GM23338 (cell line): ENCODE results near the gene ZNF614. TPM values are rescaled to one million over a fixed set of nuclear protein-coding genes. Genes with fewer than 3 reads are reported as not detected.

Source experiments
- ATAC-seq: fragments of 200-7000 bp; cut with Tn5 transposase; 3 replicates; pipeline ENCODE4 v1.9.1; 2020
- DNase-seq: peaks from one replicate; pipeline ENCODE4 v3.0.0-alpha.2; 2015; ENCODE audit warnings: low spot score
- H2AFZ ChIP-seq: fragments of 200-600 bp; sonication (generic); 2 replicates; pipeline ENCODE4 v1.8.0; 2016; ENCODE audit warnings: antibody characterized with exemption, mild to moderate bottlenecking, moderate library complexity
- H3F3A ChIP-seq: fragments of 200-600 bp; sonication (generic); replicated peaks from 2 replicates; pipeline ENCODE4 v1.8.0; 2017; ENCODE audit warnings: antibody characterized with exemption, mixed run types, low read depth
- H3K27ac ChIP-seq: fragments of 200-600 bp; sonication (generic); 2 replicates; pipeline ENCODE4 v1.6.1; 2016; ENCODE audit warnings: low read depth
- H3K27me3 ChIP-seq: fragments of 200-600 bp; sonication (generic); 2 replicates; pipeline ENCODE4 v1.8.0; 2016; ENCODE audit warnings: mild to moderate bottlenecking, mixed run types, moderate library complexity; ENCODE audit not compliant: insufficient read depth
- H3K36me3 ChIP-seq: fragments of 200-600 bp; sonication (generic); 2 replicates; pipeline ENCODE4 v1.8.0; 2016; ENCODE audit warnings: mild to moderate bottlenecking; ENCODE audit not compliant: insufficient read depth
- H3K4me1 ChIP-seq: fragments of 200-600 bp; sonication (generic); 2 replicates; pipeline ENCODE4 v1.8.0; 2016; ENCODE audit warnings: mild to moderate bottlenecking, moderate library complexity; ENCODE audit not compliant: insufficient read depth
- H3K4me2 ChIP-seq: fragments of 200-600 bp; sonication (generic); 2 replicates; pipeline ENCODE4 v1.7.1; 2017; ENCODE audit warnings: mixed run types
- H3K4me3 ChIP-seq: fragments of 200-600 bp; sonication (generic); 2 replicates; pipeline ENCODE4 v1.6.1; 2016; ENCODE audit warnings: mixed run types
- H3K79me2 ChIP-seq: fragments of 200-600 bp; sonication (generic); replicated peaks from 2 replicates; pipeline ENCODE4 v1.8.0; 2017; ENCODE audit warnings: mild to moderate bottlenecking; ENCODE audit not compliant: insufficient read depth
- H3K9me2 ChIP-seq: fragments of 200-600 bp; sonication (generic); 2 replicates; pipeline ENCODE4 v1.8.0; 2017; ENCODE audit not compliant: insufficient read depth
- H4K20me1 ChIP-seq: fragments of 200-600 bp; sonication (generic); replicated peaks from 2 replicates; pipeline ENCODE4 v1.8.0; 2017; ENCODE audit warnings: mild to moderate bottlenecking; ENCODE audit not compliant: insufficient read depth
- H3K27ac Mint-ChIP-seq: 2 replicates; pipeline ENCODE4 v1.8.0; 2020; ENCODE audit warnings: inconsistent platforms, mild to moderate bottlenecking, moderate library complexity, mixed read lengths
- H3K27me3 Mint-ChIP-seq: 3 replicates; pipeline ENCODE4 v1.8.0; 2022; ENCODE audit warnings: low read depth, mild to moderate bottlenecking, moderate library complexity, mixed read lengths, inconsistent platforms; ENCODE audit not compliant: insufficient read depth, poor library complexity
- H3K36me3 Mint-ChIP-seq: 3 replicates; pipeline ENCODE4 v1.8.0; 2021; ENCODE audit warnings: low read depth, mild to moderate bottlenecking, inconsistent platforms, moderate library complexity, mixed read lengths
- H3K4me1 Mint-ChIP-seq: 3 replicates; pipeline ENCODE4 v1.8.0; 2020; ENCODE audit warnings: mild to moderate bottlenecking, inconsistent platforms, mixed read lengths
- H3K4me3 Mint-ChIP-seq: 3 replicates; pipeline ENCODE4 v1.8.0; 2021; ENCODE audit warnings: moderate library complexity, mild to moderate bottlenecking, inconsistent platforms, mixed read lengths
- H3K9me3 Mint-ChIP-seq: 3 replicates; pipeline ENCODE4 v1.8.0; 2020; ENCODE audit warnings: moderate library complexity, mild to moderate bottlenecking, inconsistent platforms, mixed read lengths
- EZH2 ChIP-seq: fragments of 200-600 bp; sonication (generic); IDR thresholded peaks from one replicate; pipeline ENCODE4 v1.8.0; 2017; ENCODE audit warnings: antibody characterized with exemption, mild to moderate bottlenecking, low read depth; ENCODE audit not compliant: unreplicated experiment
- NANOG ChIP-seq: IDR thresholded peaks from 2 replicates; pipeline ENCODE4 v1.6.1; 2016; ENCODE audit warnings: antibody characterized with exemption, borderline replicate concordance
- POLR2AphosphoS5 ChIP-seq: IDR thresholded peaks from 2 replicates; pipeline ENCODE4 v1.6.1; 2016; ENCODE audit warnings: antibody characterized with exemption, low read depth
- REST ChIP-seq: IDR thresholded peaks from one replicate; pipeline ENCODE4 v1.6.1; 2018; ENCODE audit warnings: antibody characterized with exemption; ENCODE audit not compliant: unreplicated experiment
- STAT1 ChIP-seq: IDR thresholded peaks from one replicate; pipeline ENCODE4 v1.6.1; 2016; ENCODE audit warnings: antibody characterized with exemption; ENCODE audit not compliant: unreplicated experiment
- ZNF331 ChIP-seq: fragments of 250-450 bp; sonication (Bioruptor Pico); IDR thresholded peaks from 2 replicates; pipeline ENCODE4 v1.5.0; 2020; ENCODE audit warnings: low read depth, mild to moderate bottlenecking, moderate library complexity
- ZNF462 ChIP-seq: fragments of 250-450 bp; sonication (Bioruptor Pico); IDR thresholded peaks from 2 replicates; pipeline ENCODE4 v1.5.0; 2020; ENCODE audit warnings: mild to moderate bottlenecking, moderate library complexity
- polyA plus RNA-seq: library from polyadenylated mRNA; unstranded; fragments of >200 nt; fragmentation: Nextera tagmentation; extraction: Ambion mirVana; gene quantifications from 2 replicates; pipeline ENCODE4 v1.2.1, GENCODE V29; 2016
- total RNA-seq: library from RNA; depleted of rRNA; stranded (reverse); fragments of >200 nt; shearing (Covaris generic); gene quantifications from 2 replicates; pipeline ENCODE4 v1.2.3, GENCODE V29; 2014
- TF ChIP-seq, protein P1 (sequence below), 2 experiments: fragments of 200-600 bp in 1 of 2; sonication (generic) in 1 of 2; conservative IDR thresholded peaks; 2 replicates each; pipeline versions ENCODE4 v1.5.1 to v1.6.1; 2016 to 2017; ENCODE audit warnings: antibody characterized with exemption in 2 of 2, low read depth in 2 of 2, mild to moderate bottlenecking in 2 of 2, moderate library complexity in 1 of 2
- TF ChIP-seq, protein P2 (sequence below): IDR thresholded peaks from 2 replicates; pipeline ENCODE4 v1.6.1; 2016; ENCODE audit warnings: antibody characterized with exemption

ZNF614 gene
- total and polyA plus RNA-seq, 2 experiments from 2014 or later: 9.1 to 26.2 TPM

GRCh38 chr19:52022193-52022592 is 6.0 kb downstream of the ZNF614 start (continued):
- TF ChIP-seq, protein P1, sequence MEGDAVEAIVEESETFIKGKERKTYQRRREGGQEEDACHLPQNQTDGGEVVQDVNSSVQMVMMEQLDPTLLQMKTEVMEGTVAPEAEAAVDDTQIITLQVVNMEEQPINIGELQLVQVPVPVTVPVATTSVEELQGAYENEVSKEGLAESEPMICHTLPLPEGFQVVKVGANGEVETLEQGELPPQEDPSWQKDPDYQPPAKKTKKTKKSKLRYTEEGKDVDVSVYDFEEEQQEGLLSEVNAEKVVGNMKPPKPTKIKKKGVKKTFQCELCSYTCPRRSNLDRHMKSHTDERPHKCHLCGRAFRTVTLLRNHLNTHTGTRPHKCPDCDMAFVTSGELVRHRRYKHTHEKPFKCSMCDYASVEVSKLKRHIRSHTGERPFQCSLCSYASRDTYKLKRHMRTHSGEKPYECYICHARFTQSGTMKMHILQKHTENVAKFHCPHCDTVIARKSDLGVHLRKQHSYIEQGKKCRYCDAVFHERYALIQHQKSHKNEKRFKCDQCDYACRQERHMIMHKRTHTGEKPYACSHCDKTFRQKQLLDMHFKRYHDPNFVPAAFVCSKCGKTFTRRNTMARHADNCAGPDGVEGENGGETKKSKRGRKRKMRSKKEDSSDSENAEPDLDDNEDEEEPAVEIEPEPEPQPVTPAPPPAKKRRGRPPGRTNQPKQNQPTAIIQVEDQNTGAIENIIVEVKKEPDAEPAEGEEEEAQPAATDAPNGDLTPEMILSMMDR (conservative IDR thresholded peaks at IDR 0.05; ENCODE audit: low read depth in 2 of 2): no peak
- no peak for TF ChIP-seq POLR2AphosphoS5
- TF ChIP-seq ZNF331 (CRISPR knock-in tag): no peak
- TF ChIP-seq EZH2: no peak
- TF ChIP-seq, protein P2, sequence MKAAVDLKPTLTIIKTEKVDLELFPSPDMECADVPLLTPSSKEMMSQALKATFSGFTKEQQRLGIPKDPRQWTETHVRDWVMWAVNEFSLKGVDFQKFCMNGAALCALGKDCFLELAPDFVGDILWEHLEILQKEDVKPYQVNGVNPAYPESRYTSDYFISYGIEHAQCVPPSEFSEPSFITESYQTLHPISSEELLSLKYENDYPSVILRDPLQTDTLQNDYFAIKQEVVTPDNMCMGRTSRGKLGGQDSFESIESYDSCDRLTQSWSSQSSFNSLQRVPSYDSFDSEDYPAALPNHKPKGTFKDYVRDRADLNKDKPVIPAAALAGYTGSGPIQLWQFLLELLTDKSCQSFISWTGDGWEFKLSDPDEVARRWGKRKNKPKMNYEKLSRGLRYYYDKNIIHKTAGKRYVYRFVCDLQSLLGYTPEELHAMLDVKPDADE: no peak

GRCh38 chr19:52020506-52020905 is 7.7 kb downstream of the ZNF614 start:
- ATAC-seq (no peak), DNase-seq (no peak)
- Mint-ChIP-seq H3K4me3 (no peak overlapping the region), H3K27ac (no peak overlapping the region), H3K9me3 (peaks cover 12% of the 10 kb centered on the region), H3K4me1 (no peaks in the 10 kb centered on the region), H3K36me3 (peaks cover 98% of the 10 kb centered on the region), H3K27me3 (no peaks in the 10 kb centered on the region)
- H3F3A ChIP-seq: no peaks in the 10 kb centered on the region
- no peak overlapping the region for H3K4me2 ChIP-seq
- H3K4me1 ChIP-seq: no peaks in the 10 kb centered on the region
- H3K4me3 ChIP-seq: no peak overlapping the region
- H3K27ac ChIP-seq: no peak overlapping the region
- no peaks in the 10 kb centered on the region; the same call in 1 of the 2 replicates for H4K20me1 ChIP-seq
- H3K27me3 ChIP-seq: no peaks in the 10 kb centered on the region
- H3K36me3 ChIP-seq: peaks cover 86% of the 10 kb centered on the region
- peaks cover 49% of the 10 kb centered on the region for H3K79me2 ChIP-seq
- H3K9me2 ChIP-seq: 0 out of 2 replicates have a peak, but pooled peaks cover 3% of the 10 kb centered on the region
- H2AFZ ChIP-seq: no peak overlapping the region
- TF ChIP-seq NANOG (no peak), REST (no peak), STAT1 (no peak), ZNF462 (CRISPR knock-in tag) (no peak), ZNF331 (CRISPR knock-in tag) (no peak)
- TF ChIP-seq, protein P1 (conservative IDR thresholded peaks at IDR 0.05; ENCODE audit: low read depth in 2 of 2): no peak
